Kidney epithelial cell (primary cell): ENCODE data around the gene KIF5B. TPM values are rescaled to one million over a fixed set of nuclear protein-coding genes. Genes with fewer than 3 reads are reported as not detected.
"Not testable (repeated sequence)": the region's sequence is repeated elsewhere in the genome, so short reads cannot be mapped to it uniquely, and the experiment has no call there.

ENCODE experiments used
- DNase-seq: peaks from one replicate; pipeline ENCODE4 v3.0.0-alpha.2; 2010; ENCODE audit warnings: low read depth
- H3K27me3 ChIP-seq: 2 replicates; pipeline ENCODE4 v1.6.0; 2011; ENCODE audit warnings: low read length; ENCODE audit not compliant: control insufficient read depth, insufficient read depth
- H3K36me3 ChIP-seq: 2 replicates; pipeline ENCODE4 v1.5.1; 2011; ENCODE audit warnings: low read length; ENCODE audit not compliant: control insufficient read depth, insufficient read depth
- H3K4me3 ChIP-seq: 2 replicates; pipeline ENCODE4 v1.5.1; 2011; ENCODE audit warnings: low read depth, mild to moderate bottlenecking, control low read depth, low read length
- CTCF ChIP-seq: IDR thresholded peaks from 2 replicates; pipeline ENCODE4 v1.5.1; 2011; ENCODE audit warnings: mild to moderate bottlenecking, moderate library complexity, low read length, control low read depth, inconsistent platforms; ENCODE audit not compliant: insufficient read depth, poor library complexity, severe bottlenecking
- total RNA-seq: library from RNA; depleted of rRNA; stranded (reverse); fragments of >200 nt; gene quantifications from 2 replicates; pipeline ENCODE4 v1.2.3, GENCODE V29; 2015

Gene KIF5B
- total RNA-seq, 1 donor from 2014 or later = 147 TPM

GRCh38 chr10:31974434-31975124, 81.6 kb downstream of the KIF5B start:
- Histone ChIP-seq H3K4me3 (no peak overlapping the region), H3K27me3 (no peaks in the 10 kb centered on the region), H3K36me3 (no peaks in the 10 kb centered on the region)
- peak; percentile 9 for DNase-seq
- no peak for TF ChIP-seq CTCF

- H3K36me3 ChIP-seq = no peaks in the 10 kb centered on the region
- no peak for TF ChIP-seq CTCF
- H3K4me3 ChIP-seq = no peak overlapping the region
- DNase-seq = no peak
- H3K27me3 ChIP-seq = no peaks in the 10 kb centered on the region
Measured at GRCh38 chr10:31972519-31973041, 83.6 kb downstream of the KIF5B start.

- H3K27me3 ChIP-seq, DNase-seq, H3K36me3 ChIP-seq, H3K4me3 ChIP-seq: not testable (repeated sequence)
Measured at GRCh38 chr10:31969847-31970246, 86.4 kb downstream of the KIF5B start.

- DNase-seq = no peak
- H3K27me3 ChIP-seq = no peaks in the 10 kb centered on the region
- TF ChIP-seq CTCF = no peak
- no peak overlapping the region for H3K4me3 ChIP-seq
- H3K36me3 ChIP-seq = no peaks in the 10 kb centered on the region
Measured at GRCh38 chr10:31963589-31963980, 92.6 kb downstream of the KIF5B start.

- no peaks in the 10 kb centered on the region for H3K27me3 ChIP-seq
- no peak for DNase-seq
- no peak for TF ChIP-seq CTCF
- no peaks in the 10 kb centered on the region for H3K36me3 ChIP-seq
- no peak overlapping the region for H3K4me3 ChIP-seq
Measured at GRCh38 chr10:31962826-31963588, 93.2 kb downstream of the KIF5B start.

- Histone ChIP-seq H3K27me3 (no peaks in the 10 kb centered on the region), H3K4me3 (no peak overlapping the region), H3K36me3 (no peaks in the 10 kb centered on the region)
- TF ChIP-seq CTCF = no peak
- DNase-seq = no peak
Measured at GRCh38 chr10:31961277-31962074, 94.7 kb downstream of the KIF5B start.
